SK-N-SH (cell line): Measurements from ENCODE around the gene C3. TPM values are rescaled to one million over a fixed set of nuclear protein-coding genes. Genes with fewer than 3 reads are reported as not detected.

Experiments used
- CTCF ChIA-PET: fragments of 300-600, 350-600 bp; formaldehyde crosslinking; extraction: SDS; loops from one replicate; lab custom pipeline; 2021; lab: Yijun Ruan, JAX
- POLR2A ChIA-PET: fragments of 350-600 bp; sonication (Branson Sonifier 250); formaldehyde crosslinking; extraction: SDS; loops from one replicate; lab custom pipeline; 2020; ENCODE audit warnings: antibody characterized with exemption, inconsistent platforms; lab: Yijun Ruan, JAX
- DNase-seq: peaks from one replicate; pipeline ENCODE4 v3.0.0; 2012
- H2AFZ ChIP-seq: fragments of 200-600 bp; sonication (generic); 2 replicates; pipeline ENCODE4 v1.8.1; 2016; ENCODE audit warnings: antibody characterized with exemption, mild to moderate bottlenecking, low read depth
- H3F3A ChIP-seq: fragments of 200-600 bp; sonication (generic); replicated peaks from 2 replicates; pipeline ENCODE3; 2016; ENCODE audit warnings: antibody characterized with exemption, mild to moderate bottlenecking; ENCODE audit not compliant: insufficient read depth
- H3K27ac ChIP-seq, 2 experiments: fragments of 200-500 bp in 1 of 2; fragments of 200-600 bp in 1 of 2; sonication (Bioruptor generic) in 1 of 2; sonication (generic), shearing (Covaris generic) in 1 of 2; 2 replicates each; pipeline versions ENCODE4 v1.5.1 to v1.6.1; 2014 to 2016; ENCODE audit warnings: low read depth in 2 of 2, inconsistent platforms in 1 of 2, low read length in 1 of 2, mild to moderate bottlenecking in 1 of 2, mixed read lengths in 1 of 2
- H3K27me3 ChIP-seq: fragments of 200-600 bp; sonication (generic), shearing (Covaris generic); 2 replicates; pipeline ENCODE4 v1.6.1; 2016; ENCODE audit warnings: mixed run types; ENCODE audit not compliant: insufficient read depth
- H3K36me3 ChIP-seq, 2 experiments: fragments of 200-500 bp in 1 of 2; fragments of 200-600 bp in 1 of 2; sonication (Bioruptor generic) in 1 of 2; sonication (generic) in 1 of 2; replicated peaks in 1 of 2; 2 replicates each; pipeline versions ENCODE3 to v1.5.1; 2014 to 2016; ENCODE audit warnings: low read length in 1 of 2, mild to moderate bottlenecking in 1 of 2; ENCODE audit not compliant: insufficient read depth in 2 of 2, control insufficient read depth in 1 of 2
- H3K4me1 ChIP-seq, 2 experiments: fragments of 200-500 bp in 1 of 2; fragments of 200-600 bp in 1 of 2; sonication (Bioruptor generic) in 1 of 2; sonication (generic), shearing (Covaris generic) in 1 of 2; 2 replicates each; pipeline versions ENCODE4 v1.5.1 to v1.6.1; 2014 to 2016; ENCODE audit warnings: low read depth in 1 of 2, low read length in 1 of 2, mixed run types in 1 of 2; ENCODE audit not compliant: insufficient read depth in 2 of 2, control insufficient read depth in 1 of 2
- H3K4me2 ChIP-seq: fragments of 200-600 bp; sonication (generic), shearing (Covaris generic); 2 replicates; pipeline ENCODE4 v1.6.1; 2017; ENCODE audit warnings: mixed run types
- H3K4me3 ChIP-seq, 2 experiments: fragments of 200-500 bp in 1 of 2; fragments of 200-600 bp in 1 of 2; sonication (Bioruptor generic) in 1 of 2; sonication (generic), shearing (Covaris generic) in 1 of 2; 2 replicates each; pipeline versions ENCODE4 v1.5.1 to v1.8.1; 2014 to 2016; ENCODE audit warnings: low read depth in 2 of 2, inconsistent platforms in 1 of 2, low read length in 1 of 2, mild to moderate bottlenecking in 1 of 2, mixed read lengths in 1 of 2, moderate library complexity in 1 of 2
- H3K79me2 ChIP-seq: fragments of 200-600 bp; sonication (generic); 2 replicates; pipeline ENCODE4 v1.8.1; 2017; ENCODE audit warnings: mild to moderate bottlenecking; ENCODE audit not compliant: insufficient read depth
- H3K9ac ChIP-seq: fragments of 200-600 bp; sonication (generic); 2 replicates; pipeline ENCODE4 v1.6.1; 2017; ENCODE audit warnings: mixed run types
- H3K9me2 ChIP-seq: fragments of 200-600 bp; sonication (generic); 2 replicates; pipeline ENCODE4 v1.6.1; 2017; ENCODE audit warnings: mixed run types
- H3K9me3 ChIP-seq: fragments of 200-600 bp; sonication (generic); 2 replicates; pipeline ENCODE4 v1.6.1; 2017; ENCODE audit warnings: mixed run types, mild to moderate bottlenecking, moderate library complexity
- H4K20me1 ChIP-seq: fragments of 200-600 bp; sonication (generic); 2 replicates; pipeline ENCODE4 v1.6.1; 2017; ENCODE audit warnings: mild to moderate bottlenecking, mixed run types; ENCODE audit not compliant: insufficient read depth
- CHD2 ChIP-seq: fragments of 150-350 bp; IDR thresholded peaks from 2 replicates; pipeline ENCODE4 v1.6.1; 2018; ENCODE audit warnings: low read length; ENCODE audit not compliant: partially characterized antibody
- CTCF ChIP-seq: fragments of 200-600 bp; sonication (generic); IDR thresholded peaks from 2 replicates; pipeline ENCODE4 v1.6.1; 2017; ENCODE audit warnings: antibody characterized with exemption, mild to moderate bottlenecking, moderate library complexity
- ELF1 ChIP-seq: IDR thresholded peaks from 2 replicates; pipeline ENCODE4 v1.4.0; 2012
- EP300 ChIP-seq, 2 experiments: IDR thresholded peaks; 2 replicates each; pipeline versions ENCODE4 v1.4.0 to v1.6.1; 2012; ENCODE audit warnings: borderline replicate concordance in 1 of 2, low read depth in 1 of 2, low read length in 1 of 2
- EZH2phosphoT487 ChIP-seq: fragments of 200-600 bp; sonication (generic); IDR thresholded peaks from 2 replicates; pipeline ENCODE4 v1.6.1; 2017; ENCODE audit warnings: low read depth, mixed run types, mild to moderate bottlenecking, antibody characterized with exemption, moderate library complexity, borderline replicate concordance
- FOSL2 ChIP-seq: IDR thresholded peaks from 2 replicates; pipeline ENCODE4 v1.4.0; 2012; ENCODE audit warnings: low read depth, mild to moderate bottlenecking, moderate library complexity, borderline replicate concordance
- FOXM1 ChIP-seq: IDR thresholded peaks from 2 replicates; pipeline ENCODE4 v1.4.0; 2012; ENCODE audit warnings: low read depth, mild to moderate bottlenecking
- GATA2 ChIP-seq: sonication (generic); formaldehyde crosslinking; IDR thresholded peaks from 2 replicates; pipeline ENCODE4 v1.5.0; 2020; ENCODE audit warnings: mild to moderate bottlenecking, missing genetic modification reagents
- IRF3 ChIP-seq: fragments of 150-350 bp; IDR thresholded peaks from 2 replicates; pipeline ENCODE4 v1.6.1; 2016; ENCODE audit warnings: mild to moderate bottlenecking, low read depth, low read length
- JUND ChIP-seq: IDR thresholded peaks from 2 replicates; pipeline ENCODE4 v1.4.0; 2012
- MAX ChIP-seq: IDR thresholded peaks from 2 replicates; pipeline ENCODE4 v1.4.0; 2012; ENCODE audit warnings: low read depth
- MXI1 ChIP-seq: IDR thresholded peaks from 2 replicates; pipeline ENCODE4 v1.6.1; 2012; ENCODE audit warnings: mild to moderate bottlenecking, low read depth, low read length, improper control_type of control experiment
- NRF1 ChIP-seq: IDR thresholded peaks from 2 replicates; pipeline ENCODE4 v1.6.1; 2012; ENCODE audit warnings: low read depth, mild to moderate bottlenecking, low read length
- RAD21 ChIP-seq: IDR thresholded peaks from 2 replicates; pipeline ENCODE4 v1.6.1; 2012; ENCODE audit warnings: mild to moderate bottlenecking, low read length
- RFX5 ChIP-seq: IDR thresholded peaks from 2 replicates; pipeline ENCODE4 v1.6.1; 2012; ENCODE audit warnings: mild to moderate bottlenecking, improper control_type of control experiment, low read length
- RXRA ChIP-seq: IDR thresholded peaks from 2 replicates; pipeline ENCODE4 v1.4.0; 2012; ENCODE audit warnings: low read depth, mild to moderate bottlenecking, borderline replicate concordance
- SIN3A ChIP-seq: IDR thresholded peaks from 2 replicates; pipeline ENCODE4 v1.6.1; 2012; ENCODE audit warnings: low read depth, mild to moderate bottlenecking, low read length, moderate library complexity, borderline replicate concordance
- TAF1 ChIP-seq: IDR thresholded peaks from 2 replicates; pipeline ENCODE4 v1.6.1; 2012; ENCODE audit warnings: low read depth, mild to moderate bottlenecking, low read length, moderate library complexity, borderline replicate concordance
- TCF12 ChIP-seq: IDR thresholded peaks from 2 replicates; pipeline ENCODE4 v1.4.0; 2012
- TEAD4 ChIP-seq: IDR thresholded peaks from 2 replicates; pipeline ENCODE4 v1.4.0; 2012; ENCODE audit warnings: mild to moderate bottlenecking, borderline replicate concordance; ENCODE audit not compliant: insufficient read depth
- USF1 ChIP-seq: IDR thresholded peaks from 2 replicates; pipeline ENCODE4 v1.4.0; 2012; ENCODE audit warnings: low read depth, borderline replicate concordance
- YY1 ChIP-seq: IDR thresholded peaks from 2 replicates; pipeline ENCODE4 v1.4.0; 2012; ENCODE audit warnings: low read depth, mild to moderate bottlenecking
- WGBS: methylation state at CpG from one replicate; pipeline ENCODE4 v1.1.6; 2017; ENCODE audit warnings: low lambda C conversion rate; 5-methylcytosine and 5-hydroxymethylcytosine counted together
- polyA plus RNA-seq, 3 experiments: library from polyadenylated mRNA; depleted of rRNA; stranded (reverse); fragments of >200 nt; gene quantifications; 2 replicates each; pipeline ENCODE4 v1.2.3, GENCODE V29; 2012

C3 gene
- polyA plus RNA-seq, 1 of the 3 experiments (the other 2 are of a cell fraction), result 0.67 TPM

GRCh38 chr19:6734096-6734696 lies 13.7 kb upstream of the C3 start:
- Histone ChIP-seq H3K4me1 (peaks cover 21 to 22% of the 10 kb centered on the region in 2 experiments; a peak in 3 of 4 replicates), H3K9me2 (no peaks in the 10 kb centered on the region), H3K4me2 (no peak overlapping the region)
- 99% methylated on average over 14 of the region's 20 CpGs for WGBS
- POLR2A ChIA-PET, result no interaction called here
- TF ChIP-seq GATA2 (CRISPR knock-in tag) (no peak), MXI1 (no peak), YY1 (no peak), FOXM1 (no peak), IRF3 (no peak), EZH2phosphoT487 (no peak), SIN3A (no peak), NRF1 (no peak), ELF1 (no peak), TCF12 (no peak), EP300 (IDR thresholded peaks at IDR 0.05; ENCODE audit: borderline replicate concordance in 1 of 2, low read depth in 1 of 2, low read length in 1 of 2) (no peak), CHD2 (no peak), RAD21 (no peak), FOSL2 (no peak), JUND (no peak), RXRA (no peak), TEAD4 (no peak), TAF1 (no peak)
- TF ChIP-seq, all 33 proteins: peak for 0
- H2AFZ ChIP-seq, result no peak overlapping the region
- CTCF ChIA-PET, result interaction anchor here (1.2 kb wide), 1 partner anchor 129 kb away, joined by 3 read pairs; no protein-coding TSS in a partner anchor
- H3K79me2 ChIP-seq, result peaks cover 11% of the 10 kb centered on the region
- H3K27me3 ChIP-seq, result no peaks in the 10 kb centered on the region
- no peaks in the 10 kb centered on the region for H3K9me3 ChIP-seq
- no peaks in the 10 kb centered on the region for H4K20me1 ChIP-seq
- peaks cover 0 to 5% of the 10 kb centered on the region in 2 experiments for H3K36me3 ChIP-seq
- H3K9ac ChIP-seq, result no peak overlapping the region
- no peak overlapping the region for H3K27ac ChIP-seq
- no peak overlapping the region for H3K4me3 ChIP-seq
- DNase-seq, result peak; percentile 8
- peaks cover 21% of the 10 kb centered on the region for H3F3A ChIP-seq

GRCh38 chr19:6733338-6734095 lies 13.1 kb upstream of the C3 start:
- Histone ChIP-seq H4K20me1 (no peaks in the 10 kb centered on the region), H2AFZ (no peak overlapping the region), H3K9ac (no peak overlapping the region), H3K27ac (no peak overlapping the region), H3K9me2 (no peaks in the 10 kb centered on the region), H3K9me3 (no peaks in the 10 kb centered on the region), H3K27me3 (no peaks in the 10 kb centered on the region), H3K79me2 (peaks cover 11% of the 10 kb centered on the region), H3K4me1 (peaks cover 15 to 16% of the 10 kb centered on the region in 2 experiments; a peak in 3 of 4 replicates), H3K36me3 (peaks cover 0 to 5% of the 10 kb centered on the region in 2 experiments), H3F3A (peaks cover 15% of the 10 kb centered on the region), H3K4me3 (no peak overlapping the region), H3K4me2 (no peak overlapping the region)
- WGBS, result 88% methylated on average over 12 of the region's 29 CpGs
- peak; percentile 61 for DNase-seq
- ChIA-PET CTCF (interaction anchor here (0.6 to 1.2 kb wide), 4 partner anchors 9 to 129 kb away, joined by 3 to 4 read pairs (median 3); no protein-coding TSS in a partner anchor), POLR2A (no interaction called here)
- TF ChIP-seq CHD2 (no peak), CTCF (peak; percentile 46), USF1 (no peak), RFX5 (no peak), JUND (no peak), RAD21 (no peak), MAX (no peak), RXRA (no peak)
